ENCODE measurements around the gene UBE2D2. TPM values are rescaled to one million over a fixed set of nuclear protein-coding genes. Genes with fewer than 3 reads are reported as not detected.

The UBE2D2 gene
- 109 TPM for total RNA-seq (2013)
- polyA plus RNA-seq (100 to 1,000 TPM in 2 of 3 donors, 10 to 100 TPM in 1; 41.2 to 167 (median 133) TPM), polyA minus RNA-seq (15.5 and 24.8 TPM in 2 replicates), total RNA-seq (52.0 to 98.1 (median 65.3) reads per million in 11 experiments)

DNA sequence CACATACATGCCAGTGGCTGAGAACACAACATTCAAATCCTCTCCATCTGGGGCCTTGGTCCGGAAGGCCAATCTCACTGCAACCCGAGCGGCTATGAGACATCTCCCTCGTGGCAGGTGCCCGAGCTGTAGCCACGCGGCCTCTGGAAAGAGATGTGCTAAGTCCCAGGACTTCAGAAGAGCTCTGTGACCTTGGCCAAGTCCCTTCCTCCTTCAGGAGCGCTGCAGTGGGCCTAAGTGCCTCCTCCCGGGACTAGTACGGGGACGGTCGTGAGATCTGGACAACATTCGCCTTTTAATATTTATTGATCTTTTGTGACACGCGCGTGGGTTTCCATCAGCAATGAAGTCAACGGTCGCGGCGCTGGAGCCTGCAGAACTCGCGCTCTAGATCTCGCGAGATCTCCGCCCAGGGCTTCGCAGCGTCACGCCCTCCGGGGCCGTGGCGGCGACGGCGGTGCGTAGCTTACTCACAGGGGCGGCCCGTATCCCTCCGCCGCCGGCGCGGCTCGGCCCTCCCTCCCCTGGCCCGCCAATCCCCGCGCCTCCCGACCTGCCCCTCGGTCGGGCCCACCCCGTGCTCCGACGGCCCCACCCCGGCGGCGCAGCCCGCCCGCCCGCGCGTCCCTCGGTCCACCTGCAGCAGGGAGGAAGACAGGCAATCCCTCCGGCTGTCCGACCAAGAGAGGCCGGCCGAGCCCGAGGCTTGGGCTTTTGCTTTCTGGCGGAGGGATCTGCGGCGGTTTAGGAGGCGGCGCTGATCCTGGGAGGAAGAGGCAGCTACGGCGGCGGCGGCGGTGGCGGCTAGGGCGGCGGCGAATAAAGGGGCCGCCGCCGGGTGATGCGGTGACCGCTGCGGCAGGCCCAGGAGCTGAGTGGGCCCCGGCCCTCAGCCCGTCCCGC lies at the start of gene UBE2D2:
Gene UBE2D2 (plus strand): TSS at position 588 of the 903 bp plus-strand sequence. CDS start 453 bp downstream, outside the sequence.
- H4K20me1 ChIP-seq (ENCODE audit: insufficient read depth, low read length): peaks cover 38% of the 10 kb centered on the region
- H3K27ac Mint-ChIP-seq: peak within 1 kb of the TSS; percentile 90 to 98 (median 94)
- peak within 1 kb of the TSS; percentile 93 to 99 for H3K4me3 Mint-ChIP-seq
- H3K36me3 Mint-ChIP-seq: peaks cover 0 to 12% of the 10 kb centered on the region in 2 donors
- H3K4me1 ChIP-seq (ENCODE audit: control insufficient read depth in 1 of 2, insufficient read depth in 2 of 2, low read length in 2 of 2): peaks cover 37 to 49% of the 10 kb centered on the region in 2 donors
- DNase-seq: peak; percentile 95 to 98 (median 98)
- H3K36me3 ChIP-seq (replicated peaks in 1 of 2; ENCODE audit: control insufficient read depth in 1 of 2, insufficient read depth in 2 of 2, low read length in 2 of 2): no peaks in the 10 kb centered on the region
- no peaks in the 10 kb centered on the region for H3K9me3 Mint-ChIP-seq
- H3K4me3 ChIP-seq (replicated peaks in 1 of 3; ENCODE audit: low read depth in 2 of 3, low read length in 3 of 3): peak within 1 kb of the TSS; percentile 73 to 80 (median 77)
- no peaks in the 10 kb centered on the region for H3K9me3 ChIP-seq (replicated peaks in 1 of 2; ENCODE audit: control insufficient read depth in 1 of 2, insufficient read depth in 1 of 2, low read length in 2 of 2)
- peak within 1 kb of the TSS; percentile 94 for H3K9ac ChIP-seq (ENCODE audit: insufficient read depth, low read length, poor library complexity, severe bottlenecking)
- peak within 1 kb of the TSS; percentile 77 to 91 for H3K27ac ChIP-seq (ENCODE audit: low read depth in 1 of 2, low read length in 2 of 2)
- H2AFZ ChIP-seq (ENCODE audit: insufficient read depth, low read depth, low read length, poor library complexity, severe bottlenecking): peak within 1 kb of the TSS; percentile 94
- TF ChIP-seq, protein P1, sequence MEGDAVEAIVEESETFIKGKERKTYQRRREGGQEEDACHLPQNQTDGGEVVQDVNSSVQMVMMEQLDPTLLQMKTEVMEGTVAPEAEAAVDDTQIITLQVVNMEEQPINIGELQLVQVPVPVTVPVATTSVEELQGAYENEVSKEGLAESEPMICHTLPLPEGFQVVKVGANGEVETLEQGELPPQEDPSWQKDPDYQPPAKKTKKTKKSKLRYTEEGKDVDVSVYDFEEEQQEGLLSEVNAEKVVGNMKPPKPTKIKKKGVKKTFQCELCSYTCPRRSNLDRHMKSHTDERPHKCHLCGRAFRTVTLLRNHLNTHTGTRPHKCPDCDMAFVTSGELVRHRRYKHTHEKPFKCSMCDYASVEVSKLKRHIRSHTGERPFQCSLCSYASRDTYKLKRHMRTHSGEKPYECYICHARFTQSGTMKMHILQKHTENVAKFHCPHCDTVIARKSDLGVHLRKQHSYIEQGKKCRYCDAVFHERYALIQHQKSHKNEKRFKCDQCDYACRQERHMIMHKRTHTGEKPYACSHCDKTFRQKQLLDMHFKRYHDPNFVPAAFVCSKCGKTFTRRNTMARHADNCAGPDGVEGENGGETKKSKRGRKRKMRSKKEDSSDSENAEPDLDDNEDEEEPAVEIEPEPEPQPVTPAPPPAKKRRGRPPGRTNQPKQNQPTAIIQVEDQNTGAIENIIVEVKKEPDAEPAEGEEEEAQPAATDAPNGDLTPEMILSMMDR (IDR thresholded peaks at IDR 0.05): no peak
- peaks cover 1 to 4% (median 2%) of the 10 kb centered on the region in 3 donors for H3K27me3 Mint-ChIP-seq (ENCODE audit: low read depth in 3 of 3)
- intact Hi-C loops (cut with micrococcal nuclease): no loop called here
- peak within 1 kb of the TSS; percentile 86 for H3K4me2 ChIP-seq (replicated peaks; ENCODE audit: extremely low read depth, low read length, poor library complexity, severe bottlenecking)
- peaks cover 51% of the 10 kb centered on the region for H3K79me2 ChIP-seq (ENCODE audit: insufficient read depth, low read length)
- H3K27me3 ChIP-seq (ENCODE audit: control insufficient read depth in 2 of 2, insufficient read depth in 2 of 2, low read length in 2 of 2): no peaks in the 10 kb centered on the region
- under 1% methylated on average over 77 of the region's 89 CpGs for WGBS (ENCODE audit: insufficient coverage)
- peaks cover 43% of the 10 kb centered on the region for H3K4me1 Mint-ChIP-seq

- Histone ChIP-seq H3K9ac (ENCODE audit: insufficient read depth, low read length, poor library complexity, severe bottlenecking) (no peak overlapping the region), H3K4me1 (ENCODE audit: control insufficient read depth in 1 of 2, insufficient read depth in 2 of 2, low read length in 2 of 2) (peaks cover 25% of the 10 kb centered on the region in 2 donors), H3K36me3 (replicated peaks in 1 of 2; ENCODE audit: control insufficient read depth in 1 of 2, insufficient read depth in 2 of 2, low read length in 2 of 2) (no peaks in the 10 kb centered on the region), H3K27ac (ENCODE audit: low read depth in 1 of 2, low read length in 2 of 2) (no peak overlapping the region), H2AFZ (ENCODE audit: insufficient read depth, low read depth, low read length, poor library complexity, severe bottlenecking) (no peak overlapping the region), H3K9me3 (replicated peaks in 1 of 2; ENCODE audit: control insufficient read depth in 1 of 2, insufficient read depth in 1 of 2, low read length in 2 of 2) (peaks cover 0 to 3% of the 10 kb centered on the region in 2 donors), H3K4me2 (replicated peaks; ENCODE audit: extremely low read depth, low read length, poor library complexity, severe bottlenecking) (no peak overlapping the region), H4K20me1 (ENCODE audit: insufficient read depth, low read length) (no peaks in the 10 kb centered on the region), H3K79me2 (ENCODE audit: insufficient read depth, low read length) (no peaks in the 10 kb centered on the region), H3K27me3 (ENCODE audit: control insufficient read depth in 2 of 2, insufficient read depth in 2 of 2, low read length in 2 of 2) (no peaks in the 10 kb centered on the region), H3K4me3 (replicated peaks in 1 of 3; ENCODE audit: low read depth in 2 of 3, low read length in 3 of 3) (no peak overlapping the region)
- TF ChIP-seq, protein P1 (IDR thresholded peaks at IDR 0.05): no peak
- H3K36me3 Mint-ChIP-seq: peaks cover 0 to 4% of the 10 kb centered on the region in 2 donors
- no peak overlapping the region for H3K4me3 Mint-ChIP-seq
- peak overlapping the region in 5 of 7 donors; percentile 22 to 63 (median 57) for H3K27ac Mint-ChIP-seq
- peaks cover 0 to 8% (median 5%) of the 10 kb centered on the region in 7 donors for H3K9me3 Mint-ChIP-seq
- intact Hi-C loops (cut with micrococcal nuclease): loop anchor here in 1 of 2 donors (1.0 kb wide), 1 partner anchor 89 kb away; no protein-coding TSS in a partner anchor
- peaks cover 30% of the 10 kb centered on the region for H3K4me1 Mint-ChIP-seq
- no peak for DNase-seq
- peaks cover 0 to 5% (median 0%) of the 10 kb centered on the region in 3 donors for H3K27me3 Mint-ChIP-seq (ENCODE audit: low read depth in 3 of 3)
- 95% methylated on average over 3 of the region's 6 CpGs for WGBS (ENCODE audit: insufficient coverage)
Observed at GRCh38 chr5:139512786-139513390, 48.3 kb upstream of the UBE2D2 start.

Measured in CD14-positive monocyte (primary cell).